ENCODE measurements around the gene SLC25A15.

Gene SLC25A15

GRCh38 chr13:40799508-40799907 is 10.1 kb downstream of the SLC25A15 start:
- no peak for DNase-seq (ENCODE audit: low read depth)
- no peak overlapping the region for H3K4me3 ChIP-seq (ENCODE audit: control insufficient read depth, low read depth, low read length)
- TF ChIP-seq CTCF (conservative IDR thresholded peaks at IDR 0.05; ENCODE audit: control insufficient read depth, insufficient read depth, low read depth, low read length) = no peak

GRCh38 chr13:40800559-40800958 is 11.1 kb downstream of the SLC25A15 start:
- no peak for DNase-seq (ENCODE audit: low read depth)
- H3K4me3 ChIP-seq (ENCODE audit: control insufficient read depth, low read depth, low read length) = no peak overlapping the region
- no peak for TF ChIP-seq CTCF (conservative IDR thresholded peaks at IDR 0.05; ENCODE audit: control insufficient read depth, insufficient read depth, low read depth, low read length)

GRCh38 chr13:40801255-40802217 is 12.1 kb downstream of the SLC25A15 start:
- no peak overlapping the region for H3K4me3 ChIP-seq (ENCODE audit: control insufficient read depth, low read depth, low read length)
- no peak for TF ChIP-seq CTCF (conservative IDR thresholded peaks at IDR 0.05; ENCODE audit: control insufficient read depth, insufficient read depth, low read depth, low read length)
- no peak for DNase-seq (ENCODE audit: low read depth)

GRCh38 chr13:40803316-40803715 is 13.9 kb downstream of the SLC25A15 start:
- no peak overlapping the region for H3K4me3 ChIP-seq (ENCODE audit: control insufficient read depth, low read depth, low read length)
- no peak for TF ChIP-seq CTCF (conservative IDR thresholded peaks at IDR 0.05; ENCODE audit: control insufficient read depth, insufficient read depth, low read depth, low read length)
- DNase-seq (ENCODE audit: low read depth) = no peak

GRCh38 chr13:40806241-40806640 is 16.8 kb downstream of the SLC25A15 start:
- no peak overlapping the region for H3K4me3 ChIP-seq (ENCODE audit: control insufficient read depth, low read depth, low read length)
- DNase-seq (ENCODE audit: low read depth) = no peak
- TF ChIP-seq CTCF (conservative IDR thresholded peaks at IDR 0.05; ENCODE audit: control insufficient read depth, insufficient read depth, low read depth, low read length) = no peak

- no peak overlapping the region for H3K4me3 ChIP-seq (ENCODE audit: control insufficient read depth, low read depth, low read length)
- TF ChIP-seq CTCF (conservative IDR thresholded peaks at IDR 0.05; ENCODE audit: control insufficient read depth, insufficient read depth, low read depth, low read length) = no peak
- no peak for DNase-seq (ENCODE audit: low read depth)
Observed at GRCh38 chr13:40809471-40809870, 20.1 kb downstream of the SLC25A15 start.

Data from fibroblast of mammary gland (primary cell).